HG03439 (cell line): ENCODE results near the gene CNTRL.

ENCODE experiments used
- ATAC-seq: cut with Tn5 transposase; IDR thresholded peaks from one replicate; pipeline ENCODE4 v1.9.1; 2021; ENCODE audit warnings: mild to moderate bottlenecking, moderate library complexity; ENCODE audit not compliant: unreplicated experiment

CNTRL gene

GRCh38 chr9:121179930-121180681 is 105.4 kb downstream of the CNTRL start:
- ATAC-seq: no peak

DNA sequence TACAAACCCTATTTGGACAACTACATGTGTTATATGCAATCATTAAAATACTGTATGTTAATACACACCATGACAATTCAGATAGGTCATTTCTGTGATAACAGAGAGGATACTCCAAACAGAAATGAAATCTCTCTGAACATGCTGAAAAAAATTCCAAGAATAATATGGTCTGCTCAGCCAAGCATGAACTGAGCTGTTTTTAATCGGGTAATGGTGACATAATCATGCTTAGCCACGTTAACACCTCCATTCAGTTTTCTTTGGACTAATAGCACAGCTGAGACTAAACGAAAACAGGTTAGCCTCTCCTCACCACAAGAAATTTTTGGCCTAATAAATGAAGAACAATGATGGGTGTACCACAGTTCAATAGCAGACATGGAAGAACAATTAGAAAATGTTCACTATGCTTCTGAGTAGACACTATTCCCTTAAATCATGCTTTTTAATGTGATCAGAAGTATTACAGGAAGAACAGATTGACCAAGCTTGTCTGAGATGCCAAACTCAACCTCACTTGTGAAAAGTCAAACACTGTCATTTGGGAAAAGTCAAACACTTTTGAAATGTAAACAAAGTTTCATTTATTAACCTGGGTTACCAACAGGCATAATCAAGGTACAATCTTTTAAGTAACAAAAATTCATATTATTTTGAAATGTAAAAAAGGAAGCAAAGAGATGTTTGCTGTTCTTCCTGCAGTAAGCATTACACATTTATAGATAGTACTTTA is 107.5 kb downstream of the CNTRL start:
- no peak for ATAC-seq

GRCh38 chr9:121182989-121183388 is 108.2 kb downstream of the CNTRL start:
- ATAC-seq: no peak

DNA sequence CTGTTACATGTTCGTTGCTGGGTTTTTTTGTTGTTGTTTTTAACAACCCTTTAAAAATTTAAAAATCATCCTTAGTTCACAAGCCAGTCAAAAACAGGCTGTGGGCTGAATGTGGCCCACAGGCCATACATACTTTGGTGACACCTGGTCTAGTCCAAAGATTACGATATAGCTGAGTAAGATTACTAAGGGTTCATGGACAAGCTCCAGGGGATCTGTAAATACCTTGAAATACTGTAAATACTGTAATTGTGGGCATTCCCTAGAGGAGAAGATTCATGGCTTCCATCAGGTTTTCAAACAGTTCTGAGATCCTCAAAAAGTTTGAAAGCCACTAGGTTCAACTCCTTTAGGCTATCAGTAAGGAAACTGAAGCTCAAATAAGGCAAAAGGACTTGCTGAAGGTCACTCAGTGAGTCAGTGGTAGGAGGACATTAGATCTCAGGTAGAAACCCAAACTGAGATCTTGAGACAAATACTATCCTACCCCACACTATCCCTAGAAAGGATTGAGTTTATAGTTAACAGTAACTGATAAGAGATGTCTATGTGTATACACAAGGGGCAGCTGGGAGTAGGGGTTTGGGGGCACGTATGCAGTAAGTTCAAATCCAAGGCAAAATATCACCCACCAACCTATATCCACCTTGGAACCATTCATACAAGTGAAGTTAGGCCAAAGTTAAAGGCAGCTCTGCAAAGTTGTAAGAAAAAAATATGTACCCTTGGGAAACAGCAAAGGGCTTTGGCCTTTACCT is 109.1 kb downstream of the CNTRL start:
- no peak for ATAC-seq

DNA sequence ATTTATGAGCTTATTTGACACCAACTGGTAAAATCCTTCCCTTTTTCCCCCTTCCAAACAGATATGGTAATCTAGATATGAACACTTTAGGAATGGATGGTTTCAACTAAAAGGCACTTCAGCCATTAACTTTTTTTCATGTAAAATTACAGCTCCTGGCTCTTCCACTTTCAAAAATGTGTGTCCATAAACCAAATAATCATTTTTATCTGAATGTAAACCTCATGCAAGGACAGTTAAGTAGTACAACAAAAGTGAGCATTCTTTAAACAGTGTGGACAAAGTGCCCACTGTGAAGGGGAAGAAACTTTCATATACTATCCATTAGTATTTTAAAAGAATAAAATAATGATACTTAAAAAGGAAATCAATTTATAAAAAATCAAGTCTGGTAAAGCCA is 109.7 kb downstream of the CNTRL start:
- ATAC-seq: no peak

GRCh38 chr9:121185178-121185745 is 110.5 kb downstream of the CNTRL start:
- ATAC-seq: no peak

DNA sequence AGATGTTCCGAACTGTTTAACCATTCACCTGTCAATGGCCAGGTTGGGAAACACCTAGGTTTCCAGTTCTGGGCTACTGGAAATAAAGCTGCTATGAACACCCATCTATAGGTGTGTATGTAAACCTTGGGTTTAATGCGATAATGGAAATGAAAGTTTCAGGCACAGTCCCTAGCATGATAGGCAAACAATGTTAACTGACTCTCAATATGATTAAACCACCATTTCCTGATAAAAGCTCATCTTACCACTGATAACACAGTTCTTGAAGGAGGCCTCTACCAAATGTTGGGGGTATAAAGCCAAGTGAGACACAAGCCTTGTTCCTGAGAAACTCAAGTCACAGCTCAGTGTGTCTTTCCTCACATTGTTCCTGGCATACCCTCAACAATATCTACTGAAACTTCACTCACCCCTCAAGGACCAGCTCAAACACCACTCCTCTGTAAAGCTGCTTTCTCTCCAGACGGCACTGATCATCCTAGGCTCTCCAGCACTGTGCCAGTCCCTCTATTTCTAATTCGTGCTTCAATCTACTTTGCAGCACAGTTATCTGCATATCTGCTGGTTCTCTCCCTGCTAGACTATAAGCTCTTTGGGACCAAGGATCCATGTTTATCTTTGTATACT is 111.1 kb downstream of the CNTRL start:
- ATAC-seq: no peak

- ATAC-seq: no peak
Observed at GRCh38 chr9:121187636-121188305, 113.0 kb downstream of the CNTRL start.

GRCh38 chr9:121189006-121189405 is 114.3 kb downstream of the CNTRL start:
- no peak for ATAC-seq

DNA sequence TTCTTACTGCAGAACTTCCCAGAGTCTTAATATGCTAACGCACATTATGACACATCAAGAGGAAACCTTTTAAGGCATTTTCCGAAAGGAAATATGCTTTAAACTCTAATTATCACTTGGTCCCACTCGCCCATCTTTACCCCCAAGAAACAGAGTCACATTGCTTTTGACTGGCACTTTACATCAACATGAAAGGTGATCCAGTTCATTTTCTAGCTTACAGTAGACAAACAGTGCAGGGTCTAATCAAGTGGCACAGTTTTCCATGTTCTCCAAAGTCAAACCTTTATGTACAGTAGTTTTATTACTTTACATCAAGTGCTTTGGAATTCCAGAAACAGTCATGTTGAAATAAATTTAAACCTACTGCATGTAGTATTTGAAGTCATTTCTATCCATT is 114.9 kb downstream of the CNTRL start:
- no peak for ATAC-seq

DNA sequence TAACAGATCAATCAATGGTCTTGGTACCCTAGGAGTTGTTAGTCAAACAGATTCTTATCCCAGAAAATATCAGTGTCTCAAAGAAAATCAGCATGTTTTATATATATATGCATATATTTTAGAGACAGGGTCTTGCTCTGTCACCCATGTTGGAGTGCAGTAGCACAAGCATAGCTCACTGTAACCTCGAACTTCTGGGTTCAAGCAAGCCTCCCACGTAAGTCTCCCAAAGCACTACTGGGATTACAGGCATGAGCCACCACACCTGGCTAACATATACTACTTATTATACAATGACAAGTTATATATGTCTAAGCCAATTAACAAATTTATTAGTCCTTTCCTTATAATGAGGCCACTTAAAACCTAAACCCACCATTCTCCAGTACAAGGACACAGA is 116.5 kb downstream of the CNTRL start:
- ATAC-seq: no peak

DNA sequence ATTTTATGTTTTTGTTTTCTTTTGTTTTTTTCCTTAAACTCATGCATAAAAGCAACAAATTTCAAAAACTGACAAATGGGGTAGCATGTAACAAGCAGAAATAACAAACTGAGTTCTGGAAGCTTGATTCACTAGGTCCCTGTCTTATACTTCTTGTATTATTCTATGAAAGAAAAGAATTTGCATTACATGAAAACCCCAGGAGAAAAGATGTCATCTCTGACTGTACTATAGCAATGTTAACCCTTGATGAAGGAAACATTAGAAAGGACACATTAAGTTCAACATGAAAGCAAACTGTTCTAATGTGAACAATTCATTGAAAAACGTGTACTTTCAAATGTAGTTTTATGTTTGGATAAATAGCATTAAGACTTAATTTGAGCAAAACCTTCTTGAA is 117.8 kb downstream of the CNTRL start:
- no peak for ATAC-seq

DNA sequence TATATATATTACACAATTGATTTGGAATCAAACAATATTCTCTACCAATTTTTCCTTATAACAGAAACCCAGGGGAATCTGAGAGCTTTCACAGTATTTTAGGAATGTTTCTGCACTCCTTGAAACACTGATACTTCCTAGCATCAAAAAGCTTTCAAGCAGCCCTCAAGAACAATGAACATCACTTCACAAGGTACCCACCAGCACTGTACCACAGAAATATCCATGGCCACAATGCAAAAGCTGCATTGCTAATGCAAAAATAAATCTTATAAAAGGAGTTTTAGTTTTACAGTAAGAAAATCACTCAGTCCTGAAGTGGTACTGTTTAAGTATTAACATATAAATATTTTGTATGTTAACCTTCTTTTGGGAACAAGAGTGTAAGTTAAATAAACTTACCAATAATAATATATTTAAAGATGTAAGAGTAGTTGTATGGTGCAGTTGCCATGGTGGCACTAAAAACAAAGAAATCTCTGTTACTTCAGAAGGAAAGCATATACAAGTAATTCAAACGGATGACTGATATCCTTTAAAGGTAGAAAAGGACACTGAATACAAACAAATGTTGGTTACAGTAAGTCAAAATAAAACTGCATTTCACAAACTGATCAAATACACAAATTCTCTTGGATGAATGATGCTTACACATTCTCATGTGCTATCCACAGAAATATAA is 118.3 kb downstream of the CNTRL start:
- no peak for ATAC-seq

DNA sequence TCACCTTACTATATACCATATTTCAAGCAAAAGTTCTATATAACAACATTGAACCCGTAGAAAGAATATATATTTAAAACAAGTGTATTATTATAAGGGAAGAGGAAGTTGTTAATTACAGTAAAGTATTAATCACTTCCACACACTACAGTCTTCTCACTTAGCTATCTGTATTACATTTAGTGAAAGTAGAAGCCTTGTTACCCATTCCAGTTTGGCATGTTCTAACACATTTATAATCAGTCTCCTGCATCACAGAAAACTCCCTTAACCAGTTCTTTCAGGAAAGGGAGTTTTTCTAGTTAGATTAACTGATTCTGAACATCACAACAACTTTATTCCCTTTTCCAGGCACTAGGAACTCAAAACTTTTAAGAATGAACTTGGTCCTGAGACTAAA is 120.0 kb downstream of the CNTRL start:
- ATAC-seq: no peak

DNA sequence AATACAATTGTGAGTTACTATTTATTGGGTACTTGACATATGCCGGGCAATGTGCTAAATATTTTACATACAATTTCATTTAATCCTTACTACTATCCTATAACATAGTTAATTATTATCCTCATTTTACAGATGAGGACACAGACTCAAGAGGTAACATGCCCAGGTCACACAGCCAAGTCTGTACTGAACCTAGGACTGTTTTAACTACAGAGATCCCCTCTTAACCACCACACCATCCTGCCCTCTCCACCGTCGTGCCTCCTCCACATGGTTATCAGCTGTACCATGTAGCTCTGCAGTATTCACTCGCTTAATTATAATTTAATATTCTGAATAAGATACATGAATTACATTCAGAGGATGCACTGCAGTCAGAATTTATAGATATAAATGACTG is 121.6 kb downstream of the CNTRL start:
- no peak for ATAC-seq

- ATAC-seq: no peak
Observed at GRCh38 chr9:121197132-121197531, 122.4 kb downstream of the CNTRL start.

DNA sequence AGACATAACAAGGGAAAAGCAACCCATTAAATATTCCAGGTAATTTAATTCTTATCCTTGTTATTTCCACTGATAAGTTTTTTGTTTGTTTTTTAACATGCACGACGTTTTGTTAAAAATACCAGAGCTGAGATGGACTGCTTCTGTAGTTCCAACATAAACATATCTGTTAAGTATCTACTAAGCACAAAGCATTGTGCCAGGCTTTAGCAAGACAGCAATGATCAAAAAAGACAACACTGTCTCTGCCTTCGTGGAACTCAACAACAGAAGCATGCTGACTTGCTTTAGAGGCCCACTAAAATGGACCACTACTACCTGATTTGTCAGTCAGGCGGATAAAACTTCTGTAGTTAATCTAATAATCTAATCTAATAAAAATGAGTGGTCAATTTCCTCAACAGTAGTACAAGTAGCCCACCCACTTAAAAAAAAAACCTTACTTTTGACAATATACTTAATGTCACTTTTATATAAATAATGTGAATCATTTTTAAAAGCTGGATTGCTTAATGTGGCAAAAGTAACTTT is 123.8 kb downstream of the CNTRL start:
- no peak for ATAC-seq

DNA sequence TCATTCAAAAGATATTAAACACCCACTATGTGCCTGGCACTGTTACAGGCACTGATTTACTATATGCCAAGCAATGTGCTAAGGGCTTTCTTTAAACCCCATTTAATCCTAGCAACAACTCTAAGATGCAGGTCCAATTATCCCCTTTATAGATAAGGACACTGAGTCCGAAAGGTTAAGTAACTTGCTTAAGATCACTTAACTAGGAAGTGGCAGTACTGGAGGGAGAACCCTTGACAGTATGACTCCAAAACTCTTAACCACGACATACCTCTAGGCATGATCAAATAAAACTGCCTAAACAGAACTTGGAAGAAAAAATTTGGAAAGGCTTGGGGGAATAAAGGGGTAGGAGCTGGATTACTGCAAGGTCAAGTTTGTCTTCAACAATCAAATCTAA is 125.2 kb downstream of the CNTRL start:
- no peak for ATAC-seq

GRCh38 chr9:121200356-121200755 is 125.6 kb downstream of the CNTRL start:
- no peak for ATAC-seq
